HCT116 (cell line): ENCODE data around the gene CIB4.

ENCODE experiments used
- CTCF ChIP-seq, 3 experiments: fragments of 200-600 bp in 1 of 3; sonication (generic) in 1 of 3; IDR thresholded peaks in 2 of 3; conservative IDR thresholded peaks in 1 of 3; 2 replicates each; pipeline ENCODE4 v1.5.1; 2012 to 2017; ENCODE audit warnings: low read depth in 2 of 3, low read length in 2 of 3, antibody characterized with exemption in 1 of 3, borderline replicate concordance in 1 of 3, control low read depth in 1 of 3, mild to moderate bottlenecking in 1 of 3, mixed read lengths in 1 of 3, mixed run types in 1 of 3, moderate library complexity in 1 of 3; ENCODE audit not compliant: insufficient read depth in 1 of 3
- EGR1 ChIP-seq: IDR thresholded peaks from 2 replicates; pipeline ENCODE4 v1.6.1; 2012; ENCODE audit warnings: low read depth
- POLR2AphosphoS5 ChIP-seq: IDR thresholded peaks from 2 replicates; pipeline ENCODE4 v1.6.1; 2011; ENCODE audit warnings: mild to moderate bottlenecking, low read depth, low read length, moderate library complexity

- no peak for TF ChIP-seq EGR1
- no peak for TF ChIP-seq CTCF (IDR thresholded peaks at IDR 0.05 in 2 of 3, conservative IDR thresholded peaks at IDR 0.05 in 1 of 3; ENCODE audit: borderline replicate concordance in 1 of 3, insufficient read depth in 1 of 3, low read depth in 2 of 3, low read length in 2 of 3)
- no peak for TF ChIP-seq POLR2AphosphoS5
Measured at GRCh38 chr2:26559044-26559405, 82.1 kb downstream of the CIB4 start.
